KOPT-K1 (cell line): ENCODE measurements around the gene LRRFIP1.

ENCODE experiments used
- H3K27ac ChIP-seq: fragments of 200-600 bp; sonication (generic); 2 replicates; pipeline ENCODE4 v1.5.1; 2016; ENCODE audit warnings: antibody characterized with exemption, mild to moderate bottlenecking, low read depth, low read length; ENCODE audit not compliant: poor library complexity, severe bottlenecking
- H3K36me3 ChIP-seq: fragments of 200-600 bp; sonication (generic); 2 replicates; pipeline ENCODE4 v1.5.1; 2017; ENCODE audit warnings: antibody characterized with exemption, mild to moderate bottlenecking, low read length, moderate library complexity; ENCODE audit not compliant: insufficient read depth
- H3K9me3 ChIP-seq: fragments of 200-600 bp; sonication (generic); 2 replicates; pipeline ENCODE4 v1.5.1; 2017; ENCODE audit warnings: antibody characterized with exemption, low read length, mild to moderate bottlenecking; ENCODE audit not compliant: insufficient read depth, poor library complexity, severe bottlenecking

Gene LRRFIP1

DNA sequence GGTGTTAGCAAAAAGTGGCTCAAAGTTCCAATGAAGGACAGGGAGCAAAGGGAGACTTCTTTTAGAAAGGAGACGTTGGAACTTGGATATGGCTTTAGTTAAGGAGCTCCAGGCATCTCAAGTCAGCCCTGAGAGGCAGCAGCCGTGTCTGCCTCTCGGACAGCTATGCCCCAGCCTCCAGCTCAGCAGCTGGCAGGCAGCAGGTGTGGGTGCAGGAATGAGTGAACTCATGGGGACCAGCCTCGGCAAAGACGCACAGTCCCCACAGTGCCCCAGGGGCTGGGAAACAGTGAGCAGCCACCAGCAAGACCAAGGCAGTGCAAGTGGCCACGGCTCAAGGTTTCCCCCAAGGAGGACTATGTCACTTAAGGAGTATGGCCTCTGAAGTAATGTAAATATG is 1.6 kb upstream of the LRRFIP1 start:
- H3K36me3 ChIP-seq: no peaks in the 10 kb centered on the region
- H3K27ac ChIP-seq: no peak overlapping the region
- H3K9me3 ChIP-seq: no peaks in the 10 kb centered on the region

DNA sequence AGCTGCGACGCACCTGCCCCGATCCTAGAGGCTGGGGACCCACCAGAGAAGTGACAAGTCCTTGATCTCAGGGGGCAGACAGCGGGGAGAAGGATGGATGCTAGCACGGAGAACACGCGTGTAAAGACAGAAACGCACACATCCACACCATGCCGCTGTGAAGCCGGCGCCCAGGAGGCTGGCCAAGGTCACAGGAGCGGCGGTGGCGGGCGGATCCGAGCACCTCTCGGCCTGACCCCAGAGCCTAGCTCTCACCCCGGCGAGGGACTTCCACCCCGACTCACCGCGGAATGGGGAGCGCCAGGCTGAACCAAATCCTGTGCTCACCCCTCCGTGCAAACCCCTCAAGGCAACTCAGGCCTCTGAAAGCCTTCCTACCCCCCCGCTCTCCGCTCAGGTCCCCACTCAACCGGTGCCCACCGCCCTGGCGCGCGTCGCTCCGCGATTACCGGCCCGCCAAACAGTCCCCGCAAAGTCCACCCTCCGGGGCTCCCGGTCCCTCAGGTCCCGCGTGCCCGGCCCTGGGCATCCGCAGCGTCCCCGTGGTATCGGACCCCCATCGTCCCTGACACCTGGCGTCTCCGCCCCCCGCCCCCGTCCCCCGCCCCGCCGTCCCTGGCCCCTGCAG is 460 bp upstream of the LRRFIP1 start:
- H3K27ac ChIP-seq: no peak overlapping the region
- no peaks in the 10 kb centered on the region for H3K36me3 ChIP-seq
- no peaks in the 10 kb centered on the region for H3K9me3 ChIP-seq

DNA sequence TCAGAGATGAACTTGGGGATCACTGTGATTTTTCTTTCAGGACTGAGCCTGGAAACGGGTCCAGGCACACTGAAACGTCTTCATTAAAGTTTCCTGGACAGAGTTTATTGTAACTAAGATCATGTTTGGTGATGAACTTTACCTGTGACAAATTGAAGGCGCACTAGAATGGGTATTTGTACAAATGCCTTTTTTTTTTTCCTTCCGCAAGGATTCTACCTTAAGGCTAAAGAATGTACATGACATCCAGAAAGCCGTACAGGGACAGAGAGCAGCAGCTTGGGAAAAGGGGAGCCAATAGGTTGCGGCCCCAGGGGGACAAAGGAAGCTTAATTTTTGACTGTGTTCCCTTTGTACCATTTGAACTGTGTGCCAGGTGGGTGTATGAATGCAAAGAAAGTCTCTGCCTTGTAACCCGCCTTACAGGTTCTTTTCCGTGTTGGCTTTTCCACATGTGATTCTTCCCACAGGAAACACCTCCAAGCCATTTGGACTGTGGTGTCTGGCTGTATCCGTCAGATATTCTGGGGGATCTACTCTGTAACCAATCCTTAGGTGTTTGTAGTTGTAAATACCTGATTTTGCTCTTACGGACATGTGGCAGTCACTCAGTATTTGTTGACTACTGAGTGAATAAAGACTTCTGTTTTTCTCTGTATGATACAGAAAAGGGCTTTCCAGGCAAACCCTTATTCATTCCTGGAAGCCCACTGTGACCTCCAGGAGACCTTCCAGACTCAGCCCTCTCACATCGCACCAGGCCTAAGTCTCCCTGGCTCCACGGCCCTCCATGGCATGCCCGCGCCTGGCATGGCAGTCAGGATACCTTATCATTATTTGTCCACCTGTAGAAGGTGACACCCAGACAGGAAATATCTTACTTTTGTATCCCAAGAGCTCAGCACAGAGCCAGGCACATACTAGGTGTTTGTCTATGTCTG is 1.1 kb downstream of the LRRFIP1 start:
- Histone ChIP-seq H3K27ac (no peak overlapping the region), H3K36me3 (no peaks in the 10 kb centered on the region), H3K9me3 (no peaks in the 10 kb centered on the region)

DNA sequence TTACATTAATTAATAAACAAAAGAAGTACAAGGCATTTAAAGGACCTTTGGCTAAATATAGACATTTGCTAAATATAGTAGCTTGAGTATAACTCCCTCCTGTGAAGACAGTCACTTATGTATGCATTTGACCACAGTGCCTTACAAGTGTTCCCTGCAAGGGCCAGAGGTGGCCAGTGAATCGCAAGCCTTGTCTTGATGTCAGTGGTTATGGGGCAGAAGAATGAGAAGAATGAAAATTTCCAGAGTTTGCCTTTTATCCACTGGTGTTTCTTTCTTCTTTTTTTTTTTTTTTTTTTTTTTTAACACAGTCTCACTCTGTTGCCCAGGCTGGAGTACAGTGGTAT is 1.8 kb downstream of the LRRFIP1 start:
- no peaks in the 10 kb centered on the region for H3K36me3 ChIP-seq
- no peaks in the 10 kb centered on the region for H3K9me3 ChIP-seq
- H3K27ac ChIP-seq: no peak overlapping the region

DNA sequence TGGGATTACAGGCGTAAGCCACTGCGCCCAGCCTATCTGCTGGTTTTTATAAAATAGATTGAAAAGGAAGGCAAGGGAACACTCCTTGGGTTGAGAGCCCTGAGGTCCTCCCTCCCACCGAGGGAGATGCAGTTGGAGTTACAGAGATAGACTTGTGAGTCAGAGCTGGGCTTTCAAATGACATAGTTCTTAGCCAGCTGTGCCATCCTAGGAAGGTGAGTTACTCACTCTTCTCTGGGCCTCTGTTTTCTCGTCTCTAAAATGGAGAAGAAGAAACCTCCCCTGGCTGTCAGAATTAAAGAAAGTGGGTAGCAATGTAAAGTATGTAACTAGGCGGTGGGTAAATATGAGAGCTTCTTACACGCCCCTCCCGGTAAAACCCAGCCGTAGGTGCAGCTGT is 2.4 kb downstream of the LRRFIP1 start:
- no peaks in the 10 kb centered on the region for H3K36me3 ChIP-seq
- no peak overlapping the region for H3K27ac ChIP-seq
- no peaks in the 10 kb centered on the region for H3K9me3 ChIP-seq

DNA sequence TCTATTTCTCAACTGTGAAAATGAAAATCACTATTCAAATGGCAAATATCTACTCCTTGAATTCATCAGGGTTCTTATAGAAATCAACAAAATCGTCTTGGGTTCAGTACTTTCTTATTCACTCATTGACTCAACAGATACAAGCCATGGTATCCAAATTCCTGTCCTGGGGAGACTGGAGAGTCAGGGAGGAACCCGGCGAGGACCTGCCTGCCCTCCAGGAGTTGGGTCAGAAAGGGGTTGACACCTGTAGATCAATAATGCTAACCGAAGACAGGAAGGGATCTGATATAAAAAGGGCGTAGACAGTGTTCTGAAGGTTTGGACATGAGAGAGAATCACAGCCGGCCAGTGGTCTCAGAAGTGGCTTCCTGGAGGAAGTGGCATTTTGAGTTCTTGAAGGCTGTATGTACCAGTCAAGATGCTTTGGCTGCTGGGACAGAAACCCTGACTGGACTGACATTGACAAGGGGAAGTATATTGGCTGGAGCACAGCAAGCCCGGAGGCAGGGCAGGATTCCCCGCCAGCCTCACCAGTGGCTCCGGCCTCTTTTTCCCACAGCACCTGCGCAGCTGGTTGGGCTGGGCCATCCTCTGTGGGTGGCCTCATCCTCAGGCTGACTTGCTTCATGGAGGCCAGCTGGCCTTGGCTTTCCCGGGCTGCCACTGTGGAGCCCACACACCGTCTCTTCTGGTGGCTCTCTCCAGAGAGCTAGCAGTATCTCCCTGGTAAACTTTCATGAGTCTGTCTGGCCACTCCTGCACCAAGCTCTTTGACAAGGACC is 3.0 kb downstream of the LRRFIP1 start:
- Histone ChIP-seq H3K36me3 (no peaks in the 10 kb centered on the region), H3K9me3 (no peaks in the 10 kb centered on the region), H3K27ac (no peak overlapping the region)

DNA sequence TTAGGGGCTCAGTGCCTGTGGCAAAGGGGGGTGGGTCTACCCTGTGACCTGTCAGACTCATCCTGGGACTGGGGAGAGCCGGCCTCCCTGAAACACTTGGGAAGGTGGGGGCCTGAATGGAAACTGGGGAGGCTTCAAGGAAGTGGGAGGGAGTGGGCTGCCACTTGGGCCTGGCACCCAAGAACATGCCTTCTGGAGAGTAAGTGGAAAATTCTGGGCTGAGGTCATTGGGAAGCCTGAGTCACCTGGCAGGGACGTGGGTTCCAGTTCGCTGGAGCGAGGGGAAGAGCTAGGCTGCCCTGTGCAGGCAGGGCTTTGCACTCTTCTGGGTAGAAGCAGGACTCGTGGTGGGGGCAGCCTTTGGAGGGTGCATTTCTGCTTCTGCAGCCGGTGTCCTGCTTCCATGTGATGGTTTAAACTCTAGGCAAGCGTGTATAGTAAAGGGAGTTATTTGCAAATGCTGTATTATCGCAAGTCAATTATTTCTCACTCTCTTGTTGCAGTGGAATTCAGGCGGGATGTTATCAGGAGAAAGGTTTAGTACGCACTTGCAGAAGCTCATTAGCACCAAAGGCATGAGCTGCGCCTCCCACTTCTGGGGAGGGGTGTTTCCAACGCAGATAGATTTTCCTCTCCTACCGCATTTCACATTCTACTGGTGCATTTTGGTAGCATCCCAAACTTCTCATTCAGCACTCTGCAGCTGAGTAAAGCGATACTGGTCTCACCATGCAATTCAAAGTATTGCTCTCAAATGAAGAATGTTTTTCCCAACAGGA is 3.8 kb downstream of the LRRFIP1 start:
- H3K36me3 ChIP-seq: no peaks in the 10 kb centered on the region
- peaks cover under 1% of the 10 kb centered on the region for H3K9me3 ChIP-seq
- H3K27ac ChIP-seq: no peak overlapping the region

DNA sequence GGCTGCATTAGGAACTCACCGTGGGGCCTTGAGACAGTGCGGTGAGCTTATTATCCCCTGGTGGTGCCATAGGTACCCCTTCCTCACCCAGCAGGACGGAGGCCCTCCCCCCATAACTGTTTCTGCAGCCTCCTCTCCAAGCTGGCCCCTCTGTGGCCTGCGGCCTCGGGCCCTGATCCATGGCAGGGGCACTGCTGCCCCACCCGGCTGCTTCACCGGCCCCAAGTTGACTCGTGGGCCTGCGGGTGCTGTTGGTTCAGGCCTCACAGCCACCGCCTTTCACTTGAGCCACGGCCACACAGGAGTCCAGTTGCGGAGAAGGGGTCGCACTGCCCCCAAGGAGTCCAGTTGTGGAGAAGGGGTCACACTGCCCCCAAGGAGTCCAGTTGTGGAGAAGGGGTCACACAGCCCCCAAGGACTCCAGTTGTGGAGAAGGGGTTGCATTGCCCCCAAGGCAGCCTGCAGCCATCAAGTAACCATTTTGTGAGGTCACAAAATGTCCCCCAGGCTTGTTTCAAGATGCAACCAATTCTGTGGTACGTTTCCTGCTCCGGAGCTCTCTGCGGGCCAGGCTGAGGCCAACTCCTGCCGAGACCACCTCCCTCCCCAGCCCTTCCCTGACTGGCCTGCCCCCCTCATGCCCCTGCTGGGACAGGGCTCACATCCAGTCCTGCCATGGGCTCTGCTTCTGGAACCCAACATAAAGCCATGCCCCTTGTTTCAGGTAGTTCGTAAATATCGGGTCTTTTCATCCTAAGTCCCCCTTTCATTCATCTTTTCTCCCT is 4.6 kb downstream of the LRRFIP1 start:
- Histone ChIP-seq H3K27ac (no peak overlapping the region), H3K9me3 (peaks cover 6% of the 10 kb centered on the region), H3K36me3 (no peaks in the 10 kb centered on the region)

DNA sequence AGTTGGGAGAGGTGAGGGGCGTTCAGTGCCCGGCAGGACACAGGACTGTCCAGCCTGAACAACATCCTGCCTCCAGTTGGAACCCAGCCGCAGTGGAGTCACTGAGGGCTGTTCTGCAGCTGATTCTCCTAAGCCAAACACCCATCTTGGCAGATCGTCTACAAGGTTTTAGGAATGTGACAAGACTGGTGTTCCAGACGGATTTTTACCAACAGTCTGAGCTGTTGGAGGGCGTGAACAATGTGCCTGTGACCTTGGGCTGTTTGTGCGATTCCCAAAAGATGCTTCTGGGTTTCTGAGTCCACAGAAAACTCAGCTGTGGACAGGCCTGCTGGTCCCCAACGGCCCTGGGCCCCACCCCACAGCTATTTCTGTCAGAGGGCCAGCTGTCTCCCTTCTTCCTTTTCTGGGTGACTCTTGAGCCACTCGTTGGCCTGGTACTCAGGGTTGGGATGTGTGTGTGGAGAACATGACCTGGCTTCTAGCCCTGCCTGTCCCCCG is 5.7 kb downstream of the LRRFIP1 start:
- H3K27ac ChIP-seq: no peak overlapping the region
- no peaks in the 10 kb centered on the region for H3K36me3 ChIP-seq
- peaks cover 6% of the 10 kb centered on the region for H3K9me3 ChIP-seq

DNA sequence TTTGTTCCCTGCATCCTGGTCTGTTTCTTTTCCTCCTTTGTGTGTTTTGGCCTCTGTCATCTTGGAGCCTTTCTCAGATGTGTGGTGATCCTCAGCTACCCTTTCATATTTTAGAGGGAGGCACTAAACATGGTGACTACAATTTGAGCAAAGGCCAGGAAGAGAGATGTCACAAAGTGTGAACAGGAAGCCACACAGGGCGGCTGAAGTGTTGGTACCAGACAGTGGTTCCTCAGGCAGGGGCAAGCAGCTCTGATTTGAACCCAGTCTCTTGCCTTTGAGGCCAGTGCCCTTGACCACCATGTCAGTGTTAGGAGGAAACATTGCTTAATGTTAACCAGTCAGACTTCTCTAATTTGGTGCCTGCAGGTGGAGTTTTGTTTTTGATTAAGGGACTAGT is 9.2 kb downstream of the LRRFIP1 start:
- H3K36me3 ChIP-seq: no peaks in the 10 kb centered on the region
- H3K9me3 ChIP-seq: peaks cover 6% of the 10 kb centered on the region
- H3K27ac ChIP-seq: no peak overlapping the region

DNA sequence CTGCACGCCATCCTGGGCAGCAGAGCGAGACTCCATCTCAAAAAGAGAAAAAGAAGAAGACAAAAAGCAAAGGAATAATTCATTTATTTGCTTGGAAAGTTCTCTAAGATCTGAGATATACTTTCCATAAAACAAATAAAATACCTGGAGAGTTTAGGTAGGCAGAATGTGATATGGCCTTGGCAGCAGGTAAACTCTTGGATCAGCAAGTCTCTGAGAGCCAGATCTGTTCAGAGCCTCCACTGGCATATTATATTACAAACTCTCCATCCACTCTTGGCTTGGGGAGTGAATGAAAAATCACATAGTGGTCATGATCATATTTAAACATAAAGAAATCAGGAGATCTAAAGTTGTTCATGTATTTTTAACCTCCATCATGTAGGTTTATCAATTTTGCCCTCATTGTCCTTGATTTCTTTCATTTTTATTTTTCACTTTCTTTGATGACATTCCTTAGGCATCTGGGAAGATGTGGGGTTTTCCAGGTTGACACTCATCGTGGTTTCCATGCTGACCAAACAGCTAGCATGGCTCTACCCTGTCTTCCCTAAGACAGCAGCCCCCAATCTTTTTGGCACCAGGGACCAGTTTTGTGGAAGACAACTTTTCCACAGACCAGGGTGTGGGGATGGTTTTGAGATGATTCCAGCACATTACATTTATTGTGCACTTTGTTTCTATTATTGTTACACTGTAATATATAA is 10.2 kb downstream of the LRRFIP1 start:
- Histone ChIP-seq H3K9me3 (peaks cover 6% of the 10 kb centered on the region), H3K27ac (no peak overlapping the region), H3K36me3 (no peaks in the 10 kb centered on the region)

DNA sequence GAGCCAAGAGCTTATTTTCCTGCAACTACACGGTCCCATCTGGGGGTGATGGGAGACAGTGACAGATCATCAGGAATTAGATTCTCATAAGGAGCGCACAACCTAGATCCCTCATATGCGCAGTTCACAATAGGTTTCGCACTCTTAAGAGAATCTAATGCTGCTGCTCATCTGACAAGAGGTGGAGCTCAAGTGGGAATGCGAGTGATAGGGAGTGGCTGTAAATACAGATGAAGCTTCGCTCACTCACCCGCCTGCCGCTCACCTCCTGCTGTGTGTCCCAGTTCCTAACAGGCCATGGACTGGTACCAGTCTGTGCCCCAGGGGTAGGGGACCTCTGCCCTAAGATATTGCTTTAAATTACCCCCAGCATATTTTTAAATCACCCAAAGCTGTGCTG is 10.8 kb downstream of the LRRFIP1 start:
- Histone ChIP-seq H3K27ac (no peak overlapping the region), H3K9me3 (peaks cover 6% of the 10 kb centered on the region), H3K36me3 (no peaks in the 10 kb centered on the region)

DNA sequence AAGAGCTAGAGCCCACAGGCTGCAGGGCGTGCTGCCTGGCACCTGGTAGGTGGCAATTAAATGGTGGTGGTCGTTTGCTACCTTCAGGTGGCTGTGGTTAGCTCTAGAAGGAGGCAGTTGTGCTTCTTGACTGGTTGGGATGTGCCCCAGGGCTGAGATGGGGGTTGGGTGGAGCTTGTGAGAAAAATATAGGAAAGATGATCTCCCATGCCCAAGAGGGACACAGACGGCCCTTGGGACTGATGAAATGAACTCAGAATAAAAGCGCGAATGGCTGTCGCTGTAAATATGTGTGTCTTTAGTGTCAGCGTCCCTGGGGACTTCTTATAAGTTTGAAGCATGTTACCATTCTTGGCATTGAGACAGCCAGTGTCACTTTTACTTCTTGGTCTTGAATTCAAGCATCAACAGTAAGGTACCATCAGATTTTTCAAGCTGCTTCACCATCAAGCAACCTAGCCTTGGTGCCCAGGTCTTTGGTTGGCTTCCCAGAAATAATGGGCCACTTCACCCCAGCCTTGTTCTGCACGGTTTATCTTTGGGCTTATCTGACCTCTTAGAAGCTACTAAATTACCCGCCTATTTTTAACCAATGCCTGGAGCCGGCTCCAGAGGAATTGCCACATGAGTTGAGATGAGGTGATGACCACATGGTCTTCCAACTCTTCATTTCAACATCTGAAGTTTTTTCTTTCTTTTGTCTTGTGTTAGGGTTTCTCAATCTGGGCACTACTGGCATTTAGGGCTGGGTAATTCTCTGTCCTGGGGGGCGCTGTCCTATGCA is 11.9 kb downstream of the LRRFIP1 start:
- Histone ChIP-seq H3K36me3 (no peaks in the 10 kb centered on the region), H3K9me3 (peaks cover 9% of the 10 kb centered on the region), H3K27ac (no peak overlapping the region)
